SK-N-SH treated with all-trans-retinoic acid at 6 μM for 48 hours (cell line): ENCODE data around the gene CGB7.
A peak's percentile ranks its signal among the peaks of the same experiment; 100 is the strongest.
"Not testable (repeated sequence)": the region's sequence is repeated elsewhere in the genome, so short reads cannot be mapped to it uniquely, and the experiment has no call there.

Source experiments
- ATAC-seq: fragments of 200-7000 bp; cut with Tn5 transposase; 3 replicates; pipeline ENCODE4 v1.9.1; 2020; ENCODE audit warnings: mild to moderate bottlenecking, moderate library complexity
- ARNTL ChIP-seq: fragments of 450-650 bp; formaldehyde crosslinking; IDR thresholded peaks from 2 replicates; pipeline ENCODE4 v1.5.0; 2020; ENCODE audit warnings: low read depth, mild to moderate bottlenecking, moderate library complexity, borderline replicate concordance
- CSDC2 ChIP-seq: fragments of 250-450 bp; sonication (Bioruptor Pico); IDR thresholded peaks from 2 replicates; pipeline ENCODE4 v1.5.0; 2020; ENCODE audit warnings: mild to moderate bottlenecking, moderate library complexity
- ESRRG ChIP-seq: fragments of 250-450 bp; sonication (Bioruptor Pico); IDR thresholded peaks from 2 replicates; pipeline ENCODE4 v1.6.1; 2021; ENCODE audit warnings: mild to moderate bottlenecking
- GLIS3 ChIP-seq: fragments of 250-450 bp; sonication (Bioruptor Pico); IDR thresholded peaks from 2 replicates; pipeline ENCODE4 v1.5.0; 2020; ENCODE audit warnings: mild to moderate bottlenecking, moderate library complexity
- ISL1 ChIP-seq: fragments of 250-450 bp; sonication (Bioruptor Pico); IDR thresholded peaks from 2 replicates; pipeline ENCODE4 v2.1.2; 2022; ENCODE audit warnings: mild to moderate bottlenecking, moderate library complexity
- PPARA ChIP-seq: fragments of 250-450 bp; sonication (Bioruptor Pico); IDR thresholded peaks from 2 replicates; pipeline ENCODE4 v1.5.0; 2020; ENCODE audit warnings: mild to moderate bottlenecking, borderline replicate concordance
- RARB ChIP-seq: fragments of 250-450 bp; sonication (Bioruptor Pico); IDR thresholded peaks from 2 replicates; pipeline ENCODE4 v1.8.0; 2021; ENCODE audit warnings: mild to moderate bottlenecking, moderate library complexity
- SNAI2 ChIP-seq: fragments of 250-450 bp; sonication (Bioruptor Pico); IDR thresholded peaks from 2 replicates; pipeline ENCODE4 v1.5.0; 2020; ENCODE audit warnings: mild to moderate bottlenecking, moderate library complexity
- TCF4 ChIP-seq: fragments of 250-450 bp; sonication (Bioruptor Pico); IDR thresholded peaks from 2 replicates; pipeline ENCODE4 v1.8.0; 2021; ENCODE audit warnings: mild to moderate bottlenecking, moderate library complexity, borderline replicate concordance
- ZC3H10 ChIP-seq: fragments of 250-450 bp; sonication (Bioruptor Pico); IDR thresholded peaks from 2 replicates; pipeline ENCODE4 v1.5.1; 2021; ENCODE audit warnings: mild to moderate bottlenecking, moderate library complexity
- ZFP3 ChIP-seq: fragments of 250-450 bp; sonication (Bioruptor Pico); IDR thresholded peaks from 2 replicates; pipeline ENCODE4 v1.5.0; 2020; ENCODE audit warnings: mild to moderate bottlenecking, moderate library complexity
- ZFP30 ChIP-seq: fragments of 450-650 bp; formaldehyde crosslinking; IDR thresholded peaks from 2 replicates; pipeline ENCODE4 v1.5.0; 2022; ENCODE audit warnings: mild to moderate bottlenecking, moderate library complexity
- ZNF565 ChIP-seq: fragments of 450-650 bp; formaldehyde crosslinking; conservative IDR thresholded peaks from 2 replicates; pipeline ENCODE4 v1.5.0; 2020; ENCODE audit warnings: low read depth, mild to moderate bottlenecking, moderate library complexity
- ZNF8 ChIP-seq: fragments of 450-650 bp; formaldehyde crosslinking; IDR thresholded peaks from 2 replicates; pipeline ENCODE4 v1.5.0; 2020; ENCODE audit warnings: mild to moderate bottlenecking, moderate library complexity
- TF ChIP-seq, protein P1 (sequence below): fragments of 250-450 bp; sonication (Bioruptor Pico); IDR thresholded peaks from 2 replicates; pipeline ENCODE4 v1.8.0; 2020; ENCODE audit warnings: mild to moderate bottlenecking, moderate library complexity, borderline replicate concordance
- TF ChIP-seq, protein P2 (sequence below): fragments of 250-450 bp; sonication (Bioruptor Pico); IDR thresholded peaks from 2 replicates; pipeline ENCODE4 v1.5.1; 2020; ENCODE audit warnings: low read depth, mild to moderate bottlenecking, moderate library complexity
- TF ChIP-seq, protein P3 (sequence below): fragments of 250-450 bp; sonication (Bioruptor Pico); IDR thresholded peaks from 2 replicates; pipeline ENCODE4 v1.8.0; 2021; ENCODE audit warnings: low read depth, mild to moderate bottlenecking, moderate library complexity, borderline replicate concordance
- TF ChIP-seq, protein P4 (sequence below): fragments of 250-450 bp; sonication (Bioruptor Pico); IDR thresholded peaks from 2 replicates; pipeline ENCODE4 v1.5.1; 2021; ENCODE audit warnings: mild to moderate bottlenecking, moderate library complexity
- TF ChIP-seq, protein P5 (sequence below): fragments of 250-450 bp; sonication (Bioruptor Pico); IDR thresholded peaks from 2 replicates; pipeline ENCODE4 v1.5.0; 2020; ENCODE audit warnings: mild to moderate bottlenecking, moderate library complexity

The CGB7 gene

DNA sequence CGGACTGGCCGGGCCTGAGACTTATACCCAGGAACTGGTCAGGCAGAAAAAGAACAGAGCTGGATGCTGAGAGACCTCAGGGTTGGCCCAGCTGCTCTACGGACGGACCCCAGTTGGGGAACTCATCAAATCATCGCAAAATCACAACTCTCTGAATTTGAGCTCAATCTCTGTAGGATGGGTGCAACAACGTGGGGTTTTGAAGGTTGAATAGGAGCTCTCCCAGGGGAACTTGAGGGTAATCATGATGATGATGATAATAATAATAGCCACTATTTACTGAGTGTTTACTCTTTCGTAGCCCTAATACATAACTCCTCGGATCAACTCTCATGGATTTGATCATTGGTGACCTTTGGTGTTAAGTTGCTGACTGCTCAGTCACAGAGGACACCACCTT lies 27.2 kb downstream of the CGB7 start:
- peak; percentile 99 for TF ChIP-seq ZFP3 (CRISPR knock-in tag)
- ATAC-seq, result not testable (repeated sequence)

DNA sequence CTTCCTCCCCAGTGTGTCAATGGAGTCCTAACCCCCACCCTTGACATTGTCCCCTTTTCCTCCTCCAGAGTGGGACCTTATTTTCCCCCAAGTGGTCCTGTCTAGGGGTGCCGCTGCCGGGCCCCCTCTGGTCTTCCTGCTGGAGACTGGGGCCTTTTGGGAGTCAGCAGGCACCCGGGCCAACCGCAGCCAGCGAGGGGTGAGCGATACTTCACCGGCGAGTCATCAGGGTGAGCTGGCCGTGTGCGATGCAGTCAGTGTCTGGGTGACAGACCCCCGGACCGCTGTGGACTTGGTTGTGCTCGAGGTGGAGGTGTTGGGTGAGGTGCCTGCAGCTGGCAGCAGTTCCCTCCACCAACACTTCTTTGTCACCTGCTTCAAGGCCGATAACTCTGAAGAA lies 27.8 kb downstream of the CGB7 start:
- peak; percentile 33; the same call in 1 of the 3 replicates for ATAC-seq

DNA sequence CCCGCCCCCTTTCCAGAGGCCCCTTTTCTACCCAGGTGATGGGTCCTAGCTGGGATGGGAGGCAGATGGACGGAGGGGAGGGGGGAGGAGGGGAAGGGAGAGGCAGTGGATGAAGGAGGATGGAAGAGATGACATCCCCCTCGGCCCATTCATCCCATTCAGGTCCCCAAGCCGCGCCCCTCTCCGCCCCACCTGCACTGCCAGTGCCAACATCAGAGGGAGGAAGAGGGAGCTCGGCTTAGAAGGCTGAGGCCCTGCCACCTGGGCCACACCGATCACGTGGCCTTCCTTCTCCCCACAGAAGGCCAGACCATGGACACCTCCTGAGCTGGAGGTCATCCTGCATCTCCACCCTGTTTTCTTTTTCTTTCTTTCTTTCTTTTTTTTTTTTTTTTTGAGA lies 28.9 kb downstream of the CGB7 start:
- not testable (repeated sequence) for ATAC-seq

DNA sequence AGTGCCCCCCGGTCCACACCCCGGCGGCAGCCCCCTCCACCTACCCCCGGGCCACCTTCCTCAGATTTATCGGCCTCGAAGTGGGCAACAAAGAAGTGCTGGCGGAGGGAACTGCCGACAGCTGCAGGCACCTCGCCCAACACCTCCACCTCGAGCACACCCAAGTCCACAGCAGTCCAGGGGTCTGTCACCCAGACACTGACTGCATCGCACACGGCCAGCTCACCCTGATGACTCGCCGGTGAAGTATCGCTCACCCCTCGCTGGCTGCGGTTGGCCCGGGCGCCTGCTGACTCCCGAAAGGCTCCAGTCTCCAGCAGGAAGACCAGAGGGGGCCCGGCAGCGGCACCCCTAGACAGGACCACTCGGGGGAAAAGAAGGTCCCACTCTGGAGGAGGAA lies 31.9 kb downstream of the CGB7 start:
- not testable (repeated sequence) for ATAC-seq

DNA sequence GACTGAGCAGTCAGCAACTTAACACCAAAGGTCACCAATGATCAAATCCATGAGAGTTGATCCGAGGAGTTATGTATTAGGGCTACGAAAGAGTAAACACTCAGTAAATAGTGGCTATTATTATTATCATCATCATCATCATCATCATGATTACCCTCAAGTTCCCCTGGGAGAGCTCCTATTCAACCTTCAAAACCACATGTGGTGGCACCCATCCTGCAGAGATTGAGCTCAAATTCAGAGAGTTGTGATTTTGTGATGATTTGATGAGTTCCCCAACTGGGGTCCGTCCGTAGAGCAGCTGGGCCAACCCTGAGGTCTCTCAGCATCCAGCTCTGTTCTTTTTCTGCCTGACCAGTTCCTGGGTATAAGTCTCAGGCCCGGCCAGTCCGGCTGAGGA lies 32.5 kb downstream of the CGB7 start:
- peak; percentile 95 for TF ChIP-seq ZFP3 (CRISPR knock-in tag)
- ATAC-seq, result not testable (repeated sequence)

DNA sequence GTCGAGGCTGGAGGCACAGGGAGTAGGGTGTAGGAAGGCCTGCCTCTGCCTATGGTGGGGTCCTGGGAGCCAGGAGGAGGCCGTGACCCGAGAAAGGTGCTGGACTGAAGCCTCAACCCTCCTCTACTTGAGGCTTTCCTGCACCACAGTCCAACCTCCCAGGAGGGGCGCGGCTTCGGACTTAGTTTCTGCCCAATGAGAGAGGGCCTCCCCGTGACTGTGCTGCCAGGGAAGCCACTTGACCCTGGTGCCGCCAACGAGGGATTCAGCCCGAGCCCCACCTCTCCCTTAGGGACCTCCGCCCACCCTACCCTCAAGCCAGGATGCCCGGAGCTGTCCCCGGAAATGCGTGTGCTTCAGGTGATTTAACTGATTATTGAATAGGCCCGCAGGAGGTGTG lies 33.3 kb downstream of the CGB7 start, which contains the start of gene CGB3:
Gene CGB3 (minus strand): TSS at position 101 of the 400 bp plus-strand sequence. CDS start 362 bp downstream, outside the sequence.
- ATAC-seq, result not testable (repeated sequence)

DNA sequence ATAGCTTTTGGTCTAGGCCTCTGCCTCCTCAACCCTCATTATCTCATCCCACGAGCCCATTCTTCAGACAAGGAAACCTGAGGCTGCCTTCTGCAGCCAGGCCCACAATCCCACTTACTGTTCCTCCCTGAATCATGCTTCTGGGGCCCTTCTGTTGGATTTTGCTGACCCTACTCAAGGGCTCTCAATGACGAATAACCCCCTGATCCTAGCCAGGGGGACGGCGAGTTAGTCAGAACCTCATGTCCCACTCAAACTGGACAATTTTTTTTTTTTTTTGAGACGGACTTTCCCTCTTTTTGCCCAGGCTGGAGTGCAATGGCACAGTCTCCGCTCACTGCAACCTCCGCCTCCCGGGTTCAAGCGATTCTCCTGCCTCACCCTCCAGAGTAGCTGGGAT lies 35.4 kb downstream of the CGB7 start:
- no peak for ATAC-seq
- TF ChIP-seq ISL1, result no peak
- TF ChIP-seq GLIS3 (CRISPR knock-in tag), result no peak
- no peak for TF ChIP-seq CSDC2 (CRISPR knock-in tag)
- TF ChIP-seq RARB (CRISPR knock-in tag), result no peak
- TF ChIP-seq ZFP30 (CRISPR knock-in tag), result no peak
- no peak for TF ChIP-seq ZC3H10
- TF ChIP-seq ESRRG (CRISPR knock-in tag), result no peak
- TF ChIP-seq, protein P1, sequence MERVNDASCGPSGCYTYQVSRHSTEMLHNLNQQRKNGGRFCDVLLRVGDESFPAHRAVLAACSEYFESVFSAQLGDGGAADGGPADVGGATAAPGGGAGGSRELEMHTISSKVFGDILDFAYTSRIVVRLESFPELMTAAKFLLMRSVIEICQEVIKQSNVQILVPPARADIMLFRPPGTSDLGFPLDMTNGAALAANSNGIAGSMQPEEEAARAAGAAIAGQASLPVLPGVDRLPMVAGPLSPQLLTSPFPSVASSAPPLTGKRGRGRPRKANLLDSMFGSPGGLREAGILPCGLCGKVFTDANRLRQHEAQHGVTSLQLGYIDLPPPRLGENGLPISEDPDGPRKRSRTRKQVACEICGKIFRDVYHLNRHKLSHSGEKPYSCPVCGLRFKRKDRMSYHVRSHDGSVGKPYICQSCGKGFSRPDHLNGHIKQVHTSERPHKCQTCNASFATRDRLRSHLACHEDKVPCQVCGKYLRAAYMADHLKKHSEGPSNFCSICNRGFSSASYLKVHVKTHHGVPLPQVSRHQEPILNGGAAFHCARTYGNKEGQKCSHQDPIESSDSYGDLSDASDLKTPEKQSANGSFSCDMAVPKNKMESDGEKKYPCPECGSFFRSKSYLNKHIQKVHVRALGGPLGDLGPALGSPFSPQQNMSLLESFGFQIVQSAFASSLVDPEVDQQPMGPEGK (CRISPR knock-in tag), result no peak
- TF ChIP-seq ZNF565 (CRISPR knock-in tag), result no peak
- no peak for TF ChIP-seq TCF4 (CRISPR knock-in tag)
- no peak for TF ChIP-seq ZFP3 (CRISPR knock-in tag)
- no peak for TF ChIP-seq PPARA (CRISPR knock-in tag)
- TF ChIP-seq ZNF8, result no peak
- TF ChIP-seq, protein P2, sequence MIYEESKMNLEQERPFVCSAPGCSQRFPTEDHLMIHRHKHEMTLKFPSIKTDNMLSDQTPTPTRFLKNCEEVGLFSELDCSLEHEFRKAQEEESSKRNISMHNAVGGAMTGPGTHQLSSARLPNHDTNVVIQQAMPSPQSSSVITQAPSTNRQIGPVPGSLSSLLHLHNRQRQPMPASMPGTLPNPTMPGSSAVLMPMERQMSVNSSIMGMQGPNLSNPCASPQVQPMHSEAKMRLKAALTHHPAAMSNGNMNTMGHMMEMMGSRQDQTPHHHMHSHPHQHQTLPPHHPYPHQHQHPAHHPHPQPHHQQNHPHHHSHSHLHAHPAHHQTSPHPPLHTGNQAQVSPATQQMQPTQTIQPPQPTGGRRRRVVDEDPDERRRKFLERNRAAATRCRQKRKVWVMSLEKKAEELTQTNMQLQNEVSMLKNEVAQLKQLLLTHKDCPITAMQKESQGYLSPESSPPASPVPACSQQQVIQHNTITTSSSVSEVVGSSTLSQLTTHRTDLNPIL (CRISPR knock-in tag), result no peak
- TF ChIP-seq ARNTL (CRISPR knock-in tag), result no peak
- TF ChIP-seq, protein P3, sequence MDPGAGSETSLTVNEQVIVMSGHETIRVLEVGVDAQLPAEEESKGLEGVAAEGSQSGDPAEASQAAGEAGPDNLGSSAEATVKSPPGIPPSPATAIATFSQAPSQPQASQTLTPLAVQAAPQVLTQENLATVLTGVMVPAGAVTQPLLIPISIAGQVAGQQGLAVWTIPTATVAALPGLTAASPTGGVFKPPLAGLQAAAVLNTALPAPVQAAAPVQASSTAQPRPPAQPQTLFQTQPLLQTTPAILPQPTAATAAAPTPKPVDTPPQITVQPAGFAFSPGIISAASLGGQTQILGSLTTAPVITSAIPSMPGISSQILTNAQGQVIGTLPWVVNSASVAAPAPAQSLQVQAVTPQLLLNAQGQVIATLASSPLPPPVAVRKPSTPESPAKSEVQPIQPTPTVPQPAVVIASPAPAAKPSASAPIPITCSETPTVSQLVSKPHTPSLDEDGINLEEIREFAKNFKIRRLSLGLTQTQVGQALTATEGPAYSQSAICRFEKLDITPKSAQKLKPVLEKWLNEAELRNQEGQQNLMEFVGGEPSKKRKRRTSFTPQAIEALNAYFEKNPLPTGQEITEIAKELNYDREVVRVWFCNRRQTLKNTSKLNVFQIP, result no peak
- TF ChIP-seq SNAI2, result no peak
- TF ChIP-seq, protein P4, sequence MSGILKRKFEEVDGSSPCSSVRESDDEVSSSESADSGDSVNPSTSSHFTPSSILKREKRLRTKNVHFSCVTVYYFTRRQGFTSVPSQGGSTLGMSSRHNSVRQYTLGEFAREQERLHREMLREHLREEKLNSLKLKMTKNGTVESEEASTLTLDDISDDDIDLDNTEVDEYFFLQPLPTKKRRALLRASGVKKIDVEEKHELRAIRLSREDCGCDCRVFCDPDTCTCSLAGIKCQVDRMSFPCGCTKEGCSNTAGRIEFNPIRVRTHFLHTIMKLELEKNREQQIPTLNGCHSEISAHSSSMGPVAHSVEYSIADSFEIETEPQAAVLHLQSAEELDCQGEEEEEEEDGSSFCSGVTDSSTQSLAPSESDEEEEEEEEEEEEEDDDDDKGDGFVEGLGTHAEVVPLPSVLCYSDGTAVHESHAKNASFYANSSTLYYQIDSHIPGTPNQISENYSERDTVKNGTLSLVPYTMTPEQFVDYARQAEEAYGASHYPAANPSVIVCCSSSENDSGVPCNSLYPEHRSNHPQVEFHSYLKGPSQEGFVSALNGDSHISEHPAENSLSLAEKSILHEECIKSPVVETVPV (CRISPR knock-in tag), result no peak
- TF ChIP-seq, protein P5, sequence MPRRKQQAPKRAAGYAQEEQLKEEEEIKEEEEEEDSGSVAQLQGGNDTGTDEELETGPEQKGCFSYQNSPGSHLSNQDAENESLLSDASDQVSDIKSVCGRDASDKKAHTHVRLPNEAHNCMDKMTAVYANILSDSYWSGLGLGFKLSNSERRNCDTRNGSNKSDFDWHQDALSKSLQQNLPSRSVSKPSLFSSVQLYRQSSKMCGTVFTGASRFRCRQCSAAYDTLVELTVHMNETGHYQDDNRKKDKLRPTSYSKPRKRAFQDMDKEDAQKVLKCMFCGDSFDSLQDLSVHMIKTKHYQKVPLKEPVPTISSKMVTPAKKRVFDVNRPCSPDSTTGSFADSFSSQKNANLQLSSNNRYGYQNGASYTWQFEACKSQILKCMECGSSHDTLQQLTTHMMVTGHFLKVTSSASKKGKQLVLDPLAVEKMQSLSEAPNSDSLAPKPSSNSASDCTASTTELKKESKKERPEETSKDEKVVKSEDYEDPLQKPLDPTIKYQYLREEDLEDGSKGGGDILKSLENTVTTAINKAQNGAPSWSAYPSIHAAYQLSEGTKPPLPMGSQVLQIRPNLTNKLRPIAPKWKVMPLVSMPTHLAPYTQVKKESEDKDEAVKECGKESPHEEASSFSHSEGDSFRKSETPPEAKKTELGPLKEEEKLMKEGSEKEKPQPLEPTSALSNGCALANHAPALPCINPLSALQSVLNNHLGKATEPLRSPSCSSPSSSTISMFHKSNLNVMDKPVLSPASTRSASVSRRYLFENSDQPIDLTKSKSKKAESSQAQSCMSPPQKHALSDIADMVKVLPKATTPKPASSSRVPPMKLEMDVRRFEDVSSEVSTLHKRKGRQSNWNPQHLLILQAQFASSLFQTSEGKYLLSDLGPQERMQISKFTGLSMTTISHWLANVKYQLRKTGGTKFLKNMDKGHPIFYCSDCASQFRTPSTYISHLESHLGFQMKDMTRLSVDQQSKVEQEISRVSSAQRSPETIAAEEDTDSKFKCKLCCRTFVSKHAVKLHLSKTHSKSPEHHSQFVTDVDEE (CRISPR knock-in tag), result no peak
